Stimulated activated CD8-positive, alpha-beta memory T cell treated with anti-CD3 and anti-CD28 coated beads, Interleukin-2, amount 100 ng/mL, for 1 hour (primary cell): Measurements from ENCODE around the gene ZNF442.
A peak's percentile ranks its signal among the peaks of the same experiment; 100 is the strongest.
"Not testable (repeated sequence)": the region's sequence is repeated elsewhere in the genome, so short reads cannot be mapped to it uniquely, and the experiment has no call there.

Experiments
- DNase-seq, 2 donors: peaks; one replicate each; pipeline ENCODE4 v3.0.0-alpha.2; 2020; ENCODE audit warnings: low read depth in 2 of 2

ZNF442 gene

DNA sequence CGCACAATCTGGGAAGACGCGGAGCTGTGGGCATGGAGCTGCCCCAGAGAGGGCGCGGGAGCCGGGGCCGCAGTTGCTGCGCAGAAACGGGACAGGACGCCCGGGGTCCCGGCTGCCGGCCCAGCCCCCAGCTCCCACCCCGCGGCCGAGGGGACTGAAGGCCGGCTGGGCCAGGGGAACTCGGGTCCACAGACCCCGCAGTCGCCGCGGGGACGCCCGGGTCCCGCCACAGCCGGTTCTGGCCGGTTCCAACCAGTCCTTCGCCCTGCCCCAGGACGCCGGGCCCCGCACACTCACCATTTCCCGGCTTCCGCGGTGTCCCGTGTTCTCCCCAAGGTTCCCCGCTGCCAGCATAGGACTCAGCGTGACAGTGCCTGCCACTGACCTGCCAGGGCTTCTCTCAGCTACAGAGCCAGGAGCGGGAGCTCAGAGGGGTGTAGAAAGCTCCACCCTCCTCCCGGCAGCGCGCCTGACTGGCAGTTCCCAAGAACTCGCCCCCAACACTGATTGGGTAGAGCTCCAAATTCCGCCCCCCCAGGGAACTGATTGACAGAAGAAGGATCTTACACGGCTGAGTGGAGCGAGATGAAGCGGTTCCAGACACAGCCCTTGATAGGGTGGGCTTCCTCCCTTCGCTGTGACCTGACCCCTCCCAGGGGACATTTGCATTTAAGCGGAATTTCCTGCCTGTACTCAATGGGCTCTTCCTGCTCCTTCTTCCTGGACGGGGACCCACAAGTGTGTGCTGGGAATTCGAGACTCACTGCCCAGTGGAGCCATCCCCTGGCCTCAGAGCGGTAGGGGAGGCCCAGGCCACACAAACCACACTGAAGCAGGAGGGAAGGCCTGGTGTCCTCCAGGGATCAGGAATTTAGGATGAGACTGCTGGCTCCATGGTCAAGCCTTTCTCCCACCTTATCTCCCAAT, at the start of gene ZNF442:
ZNF442 (minus strand) TSS at position 448 of the 927 bp plus-strand sequence. CDS start 2,052 bp downstream, outside the sequence.
- DNase-seq: peak; percentile 55 to 74

DNA sequence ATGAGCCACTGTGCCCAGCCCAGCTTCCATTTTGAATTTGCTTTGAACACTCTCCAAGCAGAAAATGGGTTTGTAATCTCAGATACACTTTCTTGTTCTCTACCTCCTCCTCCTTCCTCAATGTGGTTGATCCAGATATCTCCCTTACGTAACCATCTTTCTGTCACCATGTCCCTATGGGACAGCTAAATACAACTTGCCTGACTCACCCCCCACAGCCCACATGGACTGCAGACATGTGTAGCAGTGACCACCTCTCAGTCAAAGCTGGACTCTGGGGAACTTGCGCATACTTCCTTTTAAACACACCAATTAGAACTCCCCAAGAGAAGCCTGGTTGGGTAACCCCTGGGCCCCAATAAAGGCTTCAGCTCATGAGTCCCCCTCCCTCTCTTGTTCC, 46.4 kb upstream of the ZNF442 start:
- DNase-seq: no peak

DNA sequence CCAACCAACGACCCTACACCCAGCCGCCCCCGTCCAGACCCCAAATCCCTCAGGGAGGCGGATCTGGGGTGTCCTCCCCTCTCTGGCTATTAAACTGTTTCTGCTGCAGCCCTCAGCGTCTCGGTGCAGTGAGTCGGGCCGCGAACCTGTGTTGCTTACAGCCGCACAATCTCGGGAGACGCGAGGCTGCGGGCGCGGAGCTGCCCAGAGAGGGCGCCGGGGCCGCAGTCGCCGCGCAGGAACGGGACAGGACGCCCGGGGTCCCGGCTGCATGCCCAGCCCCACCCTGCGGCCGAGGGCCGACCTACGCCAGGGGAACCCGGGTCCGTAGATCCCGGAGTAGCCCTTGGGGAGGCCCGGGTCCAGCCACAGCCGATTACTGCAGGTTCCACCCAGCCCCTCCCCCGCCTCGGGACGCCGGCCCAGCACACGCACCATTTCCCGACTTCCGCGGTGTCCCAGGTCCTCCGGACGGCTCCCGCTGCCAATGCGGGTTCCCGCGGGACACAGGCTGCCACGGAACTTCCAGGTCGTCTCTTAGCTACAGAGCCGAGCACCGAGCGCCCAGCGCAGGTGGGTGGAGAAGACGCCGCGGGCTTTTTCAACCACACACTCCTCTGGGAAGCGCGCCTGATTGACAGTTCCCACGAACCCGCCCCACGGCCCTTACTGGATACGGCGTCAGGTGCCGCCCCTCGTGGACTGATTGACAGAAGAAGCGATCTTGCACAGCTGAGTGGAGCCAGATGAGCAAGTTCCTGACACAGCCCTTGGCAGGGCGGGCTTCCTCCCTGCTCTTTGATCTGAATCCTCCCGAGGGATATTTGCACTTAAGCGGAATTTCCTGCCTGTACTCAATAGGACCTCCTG, 35.4 kb upstream of the ZNF442 start, which contains the start of gene ZNF799:
ZNF799 (minus strand) TSS at position 639 of the 870 bp plus-strand sequence; CDS start at position 438, 201 bp downstream.
- DNase-seq: peak; percentile 65 to 66

DNA sequence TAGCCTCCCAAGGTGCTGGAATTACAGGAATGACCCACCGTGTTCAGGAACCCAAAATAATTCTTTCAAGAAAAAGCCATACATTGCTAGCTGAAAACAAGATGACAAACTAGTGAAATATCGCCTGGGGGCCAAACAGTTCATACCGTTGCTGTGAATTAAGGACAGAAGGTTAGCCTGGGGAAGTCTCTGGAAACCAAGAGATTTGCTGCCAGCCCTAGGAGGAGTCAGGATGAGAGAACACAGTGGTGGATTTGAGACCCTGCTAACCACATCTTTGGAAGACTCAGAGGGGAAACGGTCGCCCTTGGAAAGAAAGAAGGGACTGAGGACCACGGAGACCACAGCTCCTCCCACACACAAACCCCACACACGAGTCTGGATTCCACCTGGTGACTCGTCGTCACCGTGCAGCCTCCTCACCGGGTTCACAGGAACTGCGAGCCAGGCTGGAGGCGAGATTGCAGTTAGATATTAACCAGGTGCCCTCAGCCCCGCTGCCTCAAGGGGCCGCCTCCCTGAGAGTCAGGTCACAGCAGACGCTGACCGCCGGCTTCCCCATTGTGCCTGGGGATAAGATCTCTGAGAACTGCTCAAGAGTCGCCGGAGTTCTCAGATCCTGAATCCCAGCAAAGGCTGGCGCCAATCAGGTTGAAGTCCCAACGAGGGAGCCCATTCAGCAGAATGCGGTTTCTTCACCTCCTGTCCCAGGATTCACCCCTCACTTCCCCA, 34.6 kb upstream of the ZNF442 start:
- peak in 1 of 2 donors; percentile 0 for DNase-seq

DNA sequence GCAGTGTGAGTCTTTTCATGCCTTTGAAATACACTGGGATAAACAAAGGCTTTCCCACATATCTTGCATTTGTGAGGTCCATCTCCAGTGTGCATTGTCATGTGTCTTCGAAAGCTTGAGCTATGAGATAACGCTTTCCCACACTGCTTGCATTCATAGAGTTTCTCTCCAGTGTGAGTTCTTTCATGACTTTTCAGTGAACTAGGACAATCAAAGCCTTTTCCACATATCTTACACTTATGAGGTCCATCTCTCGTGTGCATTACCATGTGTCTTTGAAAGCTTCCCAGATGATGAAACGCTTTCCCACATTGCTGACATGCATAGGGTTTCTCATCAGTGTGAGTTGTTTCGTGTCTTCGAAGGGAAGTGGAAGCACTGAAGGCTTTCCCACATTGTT, 25.7 kb upstream of the ZNF442 start:
- DNase-seq: not testable (repeated sequence)

DNA sequence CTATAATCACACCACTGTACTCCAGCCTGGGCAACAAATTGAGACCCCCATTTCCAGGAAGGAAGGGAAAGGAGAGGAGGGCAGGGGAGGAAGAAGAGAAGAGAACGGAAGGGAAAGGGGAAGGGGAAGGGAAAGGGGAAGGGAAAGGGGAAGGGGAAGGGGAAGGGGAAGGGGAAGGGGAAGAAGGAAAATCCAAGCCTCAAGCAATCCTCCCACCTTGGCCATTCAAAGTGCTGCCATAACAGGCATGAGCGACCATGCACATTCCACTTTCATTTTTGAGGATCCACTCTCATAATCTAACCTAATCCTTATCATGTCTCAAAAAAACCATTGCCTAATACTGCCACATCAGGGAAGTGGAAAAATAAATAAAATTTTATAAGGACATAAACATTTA, 20.9 kb upstream of the ZNF442 start:
- DNase-seq: not testable (repeated sequence)

DNA sequence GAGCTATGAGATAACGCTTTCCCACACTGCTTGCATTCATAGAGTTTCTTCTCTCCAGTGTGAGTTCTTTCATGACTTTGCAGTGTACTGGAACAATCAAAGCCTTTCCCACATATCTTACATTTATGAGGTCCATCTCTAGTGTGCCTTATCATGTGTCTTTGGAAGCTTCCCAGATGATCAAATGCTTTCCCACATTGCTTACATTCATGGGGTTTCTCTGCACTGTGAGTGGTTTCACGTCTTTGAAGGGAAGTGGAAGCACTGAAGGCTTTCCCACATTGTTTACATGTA, 14.9 kb upstream of the ZNF442 start:
- no peak for DNase-seq

DNA sequence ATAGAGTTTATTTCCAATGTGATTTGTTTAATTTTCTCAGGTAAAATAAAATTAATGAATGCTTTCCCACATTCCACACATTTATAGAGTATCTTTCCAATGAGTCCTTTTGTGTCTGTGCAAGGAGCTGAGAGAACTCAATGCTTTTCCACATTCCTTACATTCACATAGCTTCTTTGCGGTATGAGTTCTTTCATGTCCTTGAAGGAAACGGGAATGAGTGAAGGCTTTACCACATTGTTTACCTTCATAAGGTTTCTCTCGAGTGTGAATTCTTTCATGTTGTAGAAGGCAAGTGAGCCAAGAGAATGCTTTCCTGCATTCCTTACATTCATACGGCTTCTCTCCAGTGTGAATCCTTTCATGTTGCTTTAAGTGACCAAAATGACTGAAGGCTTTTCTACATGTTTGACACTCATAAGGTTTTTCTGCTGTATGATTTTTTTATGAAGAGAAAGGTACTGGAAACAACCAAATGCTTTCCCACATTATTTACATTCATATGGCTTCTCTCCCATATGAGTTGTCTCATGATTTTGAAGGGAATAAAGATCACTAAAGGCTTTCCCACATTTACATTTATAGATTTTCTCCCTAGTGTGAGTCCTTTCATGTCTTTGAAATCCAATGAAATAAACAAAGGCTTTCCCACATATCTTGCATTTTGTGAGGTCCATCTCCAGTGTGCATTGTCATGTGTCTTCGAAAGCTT, 14.4 kb upstream of the ZNF442 start:
- no peak for DNase-seq

DNA sequence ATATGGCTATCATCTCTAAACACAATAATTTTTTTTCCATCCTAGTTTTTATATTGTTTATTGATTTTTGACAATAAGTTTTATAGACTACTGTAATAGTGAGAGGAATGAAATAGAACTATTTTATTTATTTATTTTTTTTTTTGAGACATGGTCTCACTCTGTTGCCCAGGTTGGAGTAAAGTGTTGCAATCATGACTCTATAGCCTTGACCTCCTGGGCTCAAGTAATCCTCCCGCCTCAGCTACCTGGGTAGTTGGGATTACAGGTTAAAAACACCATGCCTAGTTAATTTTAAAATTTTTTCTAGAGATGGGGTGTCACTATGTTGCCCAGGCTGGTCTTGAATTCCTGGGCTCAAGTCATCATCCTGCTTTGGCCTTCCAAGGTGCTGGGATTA, 8.5 kb upstream of the ZNF442 start:
- no peak for DNase-seq

DNA sequence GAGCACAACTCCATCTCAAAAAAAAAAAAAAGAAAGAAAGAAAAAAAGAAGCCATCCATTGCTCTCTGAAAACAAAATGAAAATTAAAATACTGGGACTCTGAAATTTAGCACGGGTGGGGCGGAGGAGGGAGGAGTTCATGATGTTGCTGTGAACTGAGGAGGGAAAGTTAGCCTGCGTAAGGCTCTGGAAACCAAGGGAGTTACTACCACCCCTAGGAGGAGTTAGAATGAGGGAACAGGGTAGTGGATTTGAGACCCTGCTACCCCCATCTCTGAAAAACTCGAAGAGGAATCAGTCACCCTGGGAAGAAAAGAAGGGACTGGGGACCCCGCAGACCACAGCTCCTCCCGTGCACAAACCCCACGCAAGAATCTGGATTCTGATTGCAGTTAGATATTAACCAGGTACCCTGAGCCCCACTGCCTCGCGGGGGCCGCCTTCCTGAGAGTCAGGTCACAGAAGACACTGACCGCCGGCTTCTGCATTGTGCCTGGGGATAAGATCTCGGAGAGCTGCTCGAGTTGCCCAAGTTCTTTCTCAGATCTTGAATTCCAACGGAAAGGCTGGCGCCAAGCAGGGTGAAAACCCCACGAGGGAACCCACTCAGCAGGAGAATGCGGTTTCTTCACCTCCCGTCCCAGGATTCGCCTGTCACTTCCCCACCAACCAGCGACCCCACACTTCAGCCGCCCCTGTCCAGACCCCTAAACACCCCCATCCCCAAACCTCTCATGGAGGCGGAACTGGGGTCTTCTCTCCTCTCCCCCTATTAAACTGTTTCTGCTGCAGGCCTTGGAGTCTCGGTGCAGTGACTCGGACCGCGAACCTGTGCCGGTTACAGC, 870 bp downstream of the ZNF442 start:
- no peak for DNase-seq

DNA sequence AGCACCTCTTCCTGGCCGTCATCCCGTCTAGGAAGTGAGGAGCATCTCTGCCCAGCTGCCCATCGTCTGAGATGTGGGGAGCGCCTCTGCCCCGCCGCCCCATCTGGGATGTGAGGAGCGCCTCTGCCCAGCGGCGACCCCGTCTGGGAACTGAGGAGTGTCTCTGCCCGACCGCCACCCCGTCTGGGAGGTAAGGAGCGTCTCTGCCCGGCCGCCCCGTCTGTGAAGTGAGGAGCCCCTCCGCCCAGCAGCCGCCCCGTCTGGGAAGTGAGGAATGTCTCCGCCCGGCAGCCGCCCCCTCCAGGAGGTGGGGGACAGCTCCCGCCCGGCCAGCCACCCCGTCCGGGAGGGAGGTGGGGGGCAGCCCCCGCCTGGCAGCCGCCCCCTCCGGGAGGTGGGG, 3.2 kb downstream of the ZNF442 start:
- not testable (repeated sequence) for DNase-seq

DNA sequence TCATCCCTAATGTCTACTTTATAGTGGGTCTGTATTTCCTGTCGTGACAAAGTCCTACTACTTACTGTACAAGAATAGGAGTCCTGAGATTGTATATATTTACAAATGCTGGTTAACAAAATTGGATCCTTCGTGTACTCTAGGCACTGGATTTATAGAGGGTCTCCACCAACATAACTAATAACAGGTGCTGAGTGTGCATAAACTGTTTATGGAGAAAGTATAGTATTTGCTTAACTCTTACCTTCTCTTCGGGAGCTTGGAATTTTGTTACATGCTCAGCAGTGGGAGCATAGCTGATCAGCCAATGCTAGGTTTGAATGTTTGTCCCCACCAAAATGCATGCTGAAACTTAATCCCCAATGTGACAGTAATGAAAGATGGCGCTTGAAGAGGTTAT, 12.1 kb downstream of the ZNF442 start:
- no peak for DNase-seq

DNA sequence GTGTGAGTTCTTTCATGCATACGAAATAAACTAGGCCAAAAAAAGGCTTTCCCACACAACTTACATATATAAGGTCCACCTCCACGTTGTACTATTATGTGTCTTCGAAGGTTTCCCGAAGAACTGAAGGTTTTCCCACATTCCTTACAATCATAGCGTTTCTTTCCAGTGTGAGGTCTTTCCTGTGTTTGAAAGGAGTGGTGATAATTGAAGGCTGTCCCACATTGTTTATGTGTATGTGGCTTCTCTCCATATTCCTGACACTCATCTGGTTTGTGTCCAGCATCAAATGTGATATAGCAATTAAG, 14.6 kb downstream of the ZNF442 start:
- DNase-seq: no peak

DNA sequence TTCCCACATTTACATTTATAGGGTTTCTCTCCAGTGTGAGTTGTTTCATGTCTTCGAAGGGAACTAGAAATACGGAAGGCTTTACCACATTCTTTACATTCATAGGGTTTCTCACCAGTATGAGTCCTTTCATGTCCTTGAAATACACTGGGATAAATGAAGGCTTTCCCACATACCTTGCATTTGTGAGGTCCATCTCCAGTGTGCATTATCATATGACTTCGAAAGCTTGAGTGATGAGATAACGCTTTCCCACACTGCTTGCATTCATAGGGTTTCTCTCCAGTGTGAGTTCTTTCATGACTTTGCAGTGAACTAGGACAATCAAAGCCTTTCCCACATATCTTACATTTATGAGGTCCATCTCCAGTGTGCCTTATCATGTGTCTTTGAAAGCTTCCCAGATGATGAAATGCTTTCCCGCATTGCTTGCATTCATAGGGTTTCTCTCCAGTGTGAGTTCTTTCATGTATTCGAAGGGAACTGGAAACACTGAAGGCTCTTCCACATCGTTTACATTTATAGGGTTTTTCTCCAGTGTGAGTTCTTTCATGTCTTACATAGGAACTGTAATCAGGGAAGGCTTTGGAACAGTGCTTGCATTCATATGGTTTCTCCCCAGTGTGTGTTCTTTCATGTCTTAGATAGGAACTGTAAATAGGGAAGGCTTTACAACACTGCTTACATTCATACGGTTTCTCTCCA, 15.1 kb downstream of the ZNF442 start:
- DNase-seq: no peak

DNA sequence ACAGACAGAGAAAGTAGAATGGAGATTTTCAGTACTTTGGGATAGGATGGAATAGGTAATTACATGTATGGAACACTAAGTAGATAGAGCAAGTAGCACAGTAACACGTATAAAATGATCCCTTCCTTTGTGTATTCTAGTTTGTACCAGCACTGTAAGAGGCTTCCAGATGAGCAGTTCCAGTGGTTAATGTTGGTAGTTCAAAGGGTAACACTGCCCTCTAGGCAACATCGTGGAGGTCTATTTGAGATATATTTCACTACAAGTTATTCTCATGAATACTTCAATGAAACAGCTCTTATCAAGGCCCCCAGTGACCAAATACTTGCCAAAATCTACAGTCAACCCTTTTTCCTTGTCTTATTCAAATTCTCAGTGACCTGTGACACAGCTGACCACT, 18.6 kb downstream of the ZNF442 start:
- DNase-seq: no peak

DNA sequence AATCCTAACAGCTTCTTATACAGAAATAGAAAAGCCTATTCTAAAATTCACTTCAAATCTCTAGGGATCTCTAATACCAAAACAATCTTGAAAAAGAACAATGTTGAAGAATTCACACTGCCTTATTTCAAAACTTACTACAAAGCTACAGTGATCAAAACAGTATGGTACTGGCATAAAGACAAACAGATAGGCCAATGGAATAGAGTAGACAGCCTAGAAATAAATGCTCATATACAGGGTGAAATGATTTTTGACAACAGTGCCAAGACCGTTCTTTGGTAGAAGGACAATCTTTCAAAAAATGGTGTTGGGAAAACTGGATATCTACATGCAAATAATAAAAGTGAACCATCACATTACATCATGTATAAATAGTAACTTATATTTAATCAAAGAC, 20.3 kb downstream of the ZNF442 start:
- no peak for DNase-seq

DNA sequence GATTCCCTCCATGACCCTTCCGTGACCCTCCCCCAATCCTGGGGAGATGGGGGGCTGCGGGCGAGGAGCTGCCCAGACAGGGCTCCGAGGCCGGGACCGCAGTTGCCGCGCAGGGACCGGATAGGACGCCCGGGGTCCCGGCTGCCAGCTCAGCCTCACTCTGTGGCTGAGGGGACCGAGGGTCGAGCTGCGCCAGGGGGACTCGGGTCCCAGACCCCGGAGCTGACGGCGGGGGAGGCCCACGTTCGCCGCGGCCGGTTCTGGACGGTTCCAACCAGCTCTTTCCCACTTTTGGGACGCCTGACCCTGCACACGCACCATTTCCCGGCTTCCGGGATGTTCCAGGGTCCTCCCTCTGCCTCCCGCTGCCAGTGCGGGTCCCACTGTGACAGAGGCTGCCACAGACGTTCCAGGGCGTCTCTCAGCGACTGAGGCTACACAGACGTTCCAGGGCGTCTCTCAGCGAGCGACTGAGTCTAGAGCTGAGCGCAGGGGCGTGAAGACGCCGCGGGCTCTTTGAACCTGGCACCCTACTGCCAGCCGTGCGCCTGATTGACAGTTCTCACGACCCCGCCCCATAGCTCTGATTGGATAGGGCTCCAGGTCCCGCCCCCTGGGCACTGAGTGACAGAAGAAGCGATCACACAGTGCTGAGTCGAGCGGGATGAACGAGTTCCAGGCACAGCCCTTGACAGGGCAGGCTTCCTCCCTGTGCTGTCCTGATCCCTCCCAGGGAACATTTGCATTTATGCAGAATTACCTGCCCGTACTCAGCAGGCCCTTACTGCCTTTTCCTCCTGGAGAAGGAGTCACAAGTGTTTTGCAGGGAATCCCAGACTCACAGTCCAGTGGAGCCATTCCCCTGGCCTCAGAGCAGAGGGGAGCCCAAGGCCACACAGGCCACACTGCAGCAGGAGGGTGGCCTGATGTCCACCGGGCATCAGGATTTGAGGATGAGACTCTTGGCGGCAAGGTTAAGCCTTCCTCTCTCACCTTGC, 32.0 kb downstream of the ZNF442 start, which contains the start of gene ZNF563:
ZNF563 (minus strand) TSS at position 472 of the 998 bp plus-strand sequence; CDS start at position 321, 151 bp downstream.
- peak; percentile 96 to 97 for DNase-seq

DNA sequence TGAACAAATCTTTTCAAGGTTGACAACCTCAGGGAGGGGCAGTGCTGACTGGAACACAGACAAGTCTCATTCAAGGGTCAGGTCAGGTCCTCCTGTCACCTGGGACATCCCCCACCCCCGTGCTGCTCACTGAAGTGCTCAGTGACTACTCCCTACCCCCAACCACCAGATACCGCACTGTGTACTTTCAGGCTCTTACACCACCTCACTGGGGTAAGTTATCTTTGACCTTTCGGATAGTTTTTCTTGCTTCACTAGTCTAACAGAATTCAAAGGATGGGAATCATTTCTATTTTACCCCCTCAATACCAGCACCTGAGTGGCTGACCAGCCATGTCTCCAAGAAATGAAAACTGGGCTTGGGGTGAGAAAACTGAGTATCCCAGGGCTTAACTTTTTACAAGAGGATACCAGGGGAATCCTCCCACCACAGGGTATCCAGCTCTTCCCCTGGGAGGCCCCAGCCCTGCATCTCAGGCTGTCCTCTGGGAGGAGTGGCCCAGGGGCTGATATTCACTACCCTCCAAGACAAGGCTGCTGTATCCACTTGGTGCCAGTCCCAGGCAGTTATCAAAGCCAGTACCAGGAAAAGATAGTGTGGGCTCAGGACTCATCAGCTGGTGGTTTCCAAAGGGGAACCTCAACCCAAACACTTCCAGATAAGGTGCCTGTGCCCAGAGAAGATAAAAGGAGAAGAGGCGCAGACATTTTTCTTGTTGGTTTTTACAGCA, 34.1 kb downstream of the ZNF442 start:
- DNase-seq: peak in 1 of 2 donors; percentile 30
